H1 (cell line): ENCODE measurements around the gene SYT14. TPM values are rescaled to one million over a fixed set of nuclear protein-coding genes. Genes with fewer than 3 reads are reported as not detected.

Experiments used
- CBX5 ChIP-seq: fragments of 300-800, 300-1000 bp; sonication (generic); IDR thresholded peaks from 2 replicates; pipeline ENCODE4 v1.7.1; 2016; ENCODE audit warnings: antibody characterized with exemption, low read length, low read depth
- CHD1 ChIP-seq: IDR thresholded peaks from 2 replicates; pipeline ENCODE4 v1.6.1; 2012; ENCODE audit warnings: low read depth, low read length, improper control_type of control experiment
- polyA plus RNA-seq, 7 experiments: library from polyadenylated mRNA; depleted of rRNA in 3 of 7; stranded (reverse) in 5 of 7; unstranded in 2 of 7; fragments of >200 nt in 5 of 7; fragments of 200-250 nt in 2 of 7; gene quantifications; 1 replicate in 5 of 7; 2 replicates in 1 of 7; 4 replicates in 1 of 7; pipeline versions ENCODE4 v1.2.1 to v1.2.3, GENCODE V29; 2011 to 2013; ENCODE audit warnings: missing spikeins in 2 of 7, mixed read lengths in 2 of 7
- total RNA-seq: library from RNA; stranded (reverse); fragmentation: NEBNext Ultra II Directional; extraction: Animal tissue kit (Norgen Biotek cat#: 25700); gene quantifications from 2 replicates; pipeline ENCODE4 v1.2.1, GENCODE V29; 2021

SYT14 gene
- total and polyA plus RNA-seq, 2 of the 8 experiments (the other 6 are each of a cell fraction or from before 2014, with no cell fraction given): 2.3 to 18.4 TPM

DNA sequence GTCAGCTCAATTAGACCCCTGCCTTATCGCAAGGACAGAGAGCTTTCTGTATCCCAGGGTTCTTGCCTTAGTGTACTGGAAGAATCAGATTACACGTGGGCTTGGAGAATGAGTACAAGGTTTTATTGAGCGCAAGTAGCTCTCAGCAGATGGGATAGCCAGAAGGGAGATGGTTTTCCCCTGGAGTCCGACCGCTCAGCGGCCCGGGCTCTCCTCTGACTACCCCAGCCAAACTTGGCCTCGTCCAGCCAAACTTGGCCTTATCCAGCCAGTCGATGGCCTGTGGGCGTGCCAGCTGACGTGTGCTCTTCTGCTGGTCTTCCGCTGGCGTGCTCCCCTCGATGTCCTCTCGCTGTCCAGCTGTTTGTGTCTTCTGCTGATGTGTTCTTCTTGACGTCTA is 136.9 kb downstream of the SYT14 start (continued):
- TF ChIP-seq CBX5 (no peak), CHD1 (no peak)
